HG02870 (cell line): ENCODE results near the gene PXN.
"Not testable (repeated sequence)": the region's sequence is repeated elsewhere in the genome, so short reads cannot be mapped to it uniquely, and the experiment has no call there.

Experiments
- ATAC-seq: cut with Tn5 transposase; IDR thresholded peaks from one replicate; pipeline ENCODE4 v1.9.1; 2021; ENCODE audit warnings: mild to moderate bottlenecking, moderate library complexity; ENCODE audit not compliant: unreplicated experiment

Gene PXN

DNA sequence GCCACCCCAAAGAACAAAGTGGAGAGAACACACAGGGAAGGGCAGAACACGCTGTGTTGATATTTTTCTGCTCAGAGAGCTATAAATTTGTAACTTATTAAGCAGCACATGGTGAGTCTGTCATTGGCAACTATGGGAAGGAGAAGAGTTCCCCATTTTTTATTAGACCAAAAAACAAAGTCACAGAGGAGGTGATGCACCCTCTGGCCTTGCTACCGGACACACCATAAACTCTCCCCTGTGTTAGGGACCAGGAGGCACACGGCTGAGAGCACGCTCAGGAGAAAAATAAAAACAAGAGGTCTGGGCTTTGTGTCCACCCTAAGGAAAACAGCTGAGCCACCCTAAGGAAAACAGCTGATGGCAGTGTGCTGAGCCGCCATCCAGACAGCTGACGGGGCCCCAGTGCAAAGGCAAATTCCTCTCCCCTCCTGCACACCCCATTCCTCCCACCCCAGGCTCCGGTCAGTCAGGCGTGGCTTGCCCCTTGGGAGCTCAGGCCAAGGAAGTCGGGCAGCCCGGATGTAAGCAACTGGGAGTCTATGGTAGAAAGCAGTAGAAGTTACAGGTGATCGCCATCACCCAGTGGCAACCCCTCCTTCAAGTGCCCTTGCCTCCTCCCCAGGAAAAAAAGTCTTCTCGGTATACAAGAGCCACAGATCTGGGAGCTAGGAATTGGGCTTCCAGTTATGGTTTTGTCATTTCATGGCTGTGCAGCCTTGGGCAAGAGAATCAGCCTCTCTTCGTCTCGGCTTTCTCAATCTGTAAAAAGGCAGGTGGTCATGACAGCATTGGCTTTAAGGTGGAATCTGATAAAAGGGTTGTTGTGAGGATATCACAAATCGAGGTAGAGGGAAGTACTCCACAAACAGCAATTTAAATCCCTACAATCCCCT lies 2.4 kb downstream of the PXN start:
- no peak for ATAC-seq

DNA sequence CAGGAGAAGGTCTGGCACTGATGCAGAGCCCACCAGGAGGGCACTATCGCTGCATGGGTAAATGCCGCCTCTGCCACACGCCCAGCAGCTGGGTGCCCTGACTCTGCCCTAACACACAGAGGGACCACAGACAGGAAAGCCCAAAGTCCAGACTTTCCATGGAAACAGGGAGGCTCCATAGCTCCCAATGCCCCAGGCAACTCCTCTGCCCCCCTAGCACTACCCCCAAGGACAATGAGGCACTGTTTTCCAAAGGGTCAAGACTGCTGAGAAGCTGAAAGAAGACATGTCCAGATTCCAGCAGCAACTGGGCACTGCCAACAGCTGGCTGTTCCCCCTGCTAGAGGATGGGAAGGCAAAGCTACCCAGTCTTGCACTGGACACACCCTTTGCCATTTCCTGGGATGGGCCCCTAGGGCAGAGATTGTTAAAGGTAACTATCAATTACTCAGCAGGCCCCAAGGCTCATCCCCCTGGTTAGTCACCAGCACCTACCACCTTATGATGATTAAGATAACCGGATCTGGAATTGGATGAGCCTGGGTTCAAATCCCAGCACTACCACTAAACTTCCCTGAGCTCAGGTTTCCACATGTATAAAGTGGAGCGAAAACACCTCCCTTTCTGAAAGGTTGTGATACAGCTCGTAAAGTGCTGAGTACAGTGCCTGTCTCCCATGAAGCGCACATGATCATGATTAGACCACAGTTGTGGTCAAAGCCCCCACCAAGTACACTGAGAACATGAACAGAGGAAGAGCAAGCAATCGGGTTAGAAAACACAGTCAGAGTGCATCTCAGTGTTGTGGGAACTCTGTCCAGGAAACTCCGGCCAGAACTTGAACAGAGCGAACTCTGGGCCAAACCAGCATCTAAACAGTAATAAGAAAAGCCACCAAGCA lies 3.3 kb downstream of the PXN start:
- no peak for ATAC-seq

DNA sequence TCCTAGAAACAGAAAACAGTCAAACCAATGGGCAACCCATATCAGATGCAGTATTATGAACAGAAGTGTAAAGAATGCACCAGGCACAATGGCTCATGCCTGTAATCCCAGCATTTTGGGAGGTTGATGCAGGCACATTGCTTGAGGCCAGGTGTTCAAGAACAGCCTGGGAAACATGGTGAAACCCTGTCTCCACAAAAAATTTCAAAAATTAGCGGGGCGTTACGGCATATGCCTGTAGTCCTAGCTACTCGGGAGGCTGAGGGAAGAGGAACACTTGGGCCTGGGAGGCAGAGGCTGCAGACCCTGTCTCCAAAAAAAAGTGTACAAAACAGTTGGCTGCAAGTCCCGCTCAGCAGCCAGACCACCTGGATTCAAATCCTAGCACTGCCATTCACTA lies 4.9 kb downstream of the PXN start:
- ATAC-seq = no peak

DNA sequence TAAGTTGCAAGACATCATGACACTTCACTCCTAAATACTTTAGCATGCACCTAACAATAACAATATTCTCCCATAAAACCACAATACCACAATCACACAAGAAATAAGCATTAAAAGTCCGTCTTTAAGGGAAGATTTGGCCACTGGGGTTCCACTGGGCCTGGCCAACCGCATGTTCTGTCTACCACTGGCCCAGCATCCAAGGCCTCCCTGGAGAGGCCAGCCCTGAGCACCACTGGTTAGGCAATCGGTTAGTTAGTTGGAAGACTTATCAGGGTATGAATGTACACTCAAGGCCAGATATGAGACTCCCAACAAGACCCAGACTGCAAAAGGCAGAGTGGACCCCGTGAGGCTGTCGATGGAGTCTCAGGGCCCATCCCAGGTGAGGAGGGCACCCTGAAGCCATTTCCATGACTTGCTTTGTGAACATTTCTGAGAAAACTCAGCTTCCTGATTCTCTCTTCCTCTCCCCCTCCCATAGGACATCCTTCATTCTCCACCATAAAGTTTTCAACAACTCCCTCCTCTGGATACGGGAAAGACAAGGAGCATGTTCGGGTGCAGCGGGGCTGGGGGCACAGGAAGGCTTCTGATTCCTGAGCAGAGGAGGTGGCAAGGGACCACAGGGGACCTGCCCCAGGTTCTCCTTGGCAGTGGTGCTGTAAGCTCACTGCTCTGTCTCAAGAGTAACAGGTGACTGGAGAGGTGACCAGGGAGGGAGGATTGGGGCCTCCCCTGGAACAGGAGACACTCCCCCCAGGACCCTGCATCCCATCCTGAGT lies 5.9 kb downstream of the PXN start:
- ATAC-seq = no peak

GRCh38 chr12:120258323-120258896 lies 7.1 kb downstream of the PXN start:
- no peak for ATAC-seq

GRCh38 chr12:120257041-120257821 lies 8.3 kb downstream of the PXN start:
- ATAC-seq = no peak

- no peak for ATAC-seq
Measured at GRCh38 chr12:120254809-120255208, 10.7 kb downstream of the PXN start.

GRCh38 chr12:120253313-120253712 lies 12.2 kb downstream of the PXN start:
- ATAC-seq = not testable (repeated sequence)

GRCh38 chr12:120252071-120252906 lies 13.2 kb downstream of the PXN start:
- no peak for ATAC-seq

- ATAC-seq = not testable (repeated sequence)
Measured at GRCh38 chr12:120251364-120252070, 14.0 kb downstream of the PXN start.

DNA sequence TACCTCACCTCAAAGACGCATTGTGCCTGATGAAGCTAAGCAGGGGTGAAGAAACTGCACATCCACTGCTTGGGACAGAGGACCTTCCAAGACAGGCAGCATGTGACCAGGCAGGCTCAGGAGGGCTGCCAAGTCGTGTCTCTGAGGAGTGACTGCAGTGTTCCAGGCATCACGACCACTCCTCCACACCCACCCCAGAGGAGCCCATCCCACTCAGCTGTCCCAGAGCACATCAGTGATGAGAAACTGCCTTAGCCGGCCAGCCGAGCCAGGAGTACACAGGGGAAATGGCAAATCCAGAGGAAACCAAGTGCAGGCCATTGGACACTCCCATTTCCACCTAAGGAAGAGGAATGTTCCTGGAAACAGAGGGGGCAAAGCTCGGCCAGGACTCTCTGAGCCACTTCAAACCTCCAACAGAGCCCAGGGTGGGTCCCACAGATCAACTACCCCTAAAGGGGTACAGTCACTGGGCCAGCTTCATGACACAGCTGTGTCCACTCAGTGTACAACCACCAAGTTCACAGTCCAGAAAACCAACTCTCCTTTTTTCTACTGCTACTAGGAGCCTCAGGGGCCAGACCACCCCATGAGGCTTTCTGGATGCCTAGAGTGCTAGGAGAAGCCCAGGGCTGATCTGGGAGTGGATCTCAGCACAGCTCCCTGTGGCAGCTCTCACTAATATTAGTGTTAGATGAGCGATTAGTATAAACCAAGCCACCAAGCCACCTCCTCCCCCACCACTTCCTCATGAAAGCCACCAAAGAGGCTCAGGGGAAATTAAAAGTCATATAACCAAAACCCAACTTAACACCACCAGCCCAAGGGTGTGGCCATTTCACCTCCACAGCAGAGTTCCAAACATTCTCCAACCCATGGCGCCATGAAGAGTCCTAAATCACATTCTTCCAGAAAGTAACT lies 15.4 kb downstream of the PXN start:
- ATAC-seq = no peak

DNA sequence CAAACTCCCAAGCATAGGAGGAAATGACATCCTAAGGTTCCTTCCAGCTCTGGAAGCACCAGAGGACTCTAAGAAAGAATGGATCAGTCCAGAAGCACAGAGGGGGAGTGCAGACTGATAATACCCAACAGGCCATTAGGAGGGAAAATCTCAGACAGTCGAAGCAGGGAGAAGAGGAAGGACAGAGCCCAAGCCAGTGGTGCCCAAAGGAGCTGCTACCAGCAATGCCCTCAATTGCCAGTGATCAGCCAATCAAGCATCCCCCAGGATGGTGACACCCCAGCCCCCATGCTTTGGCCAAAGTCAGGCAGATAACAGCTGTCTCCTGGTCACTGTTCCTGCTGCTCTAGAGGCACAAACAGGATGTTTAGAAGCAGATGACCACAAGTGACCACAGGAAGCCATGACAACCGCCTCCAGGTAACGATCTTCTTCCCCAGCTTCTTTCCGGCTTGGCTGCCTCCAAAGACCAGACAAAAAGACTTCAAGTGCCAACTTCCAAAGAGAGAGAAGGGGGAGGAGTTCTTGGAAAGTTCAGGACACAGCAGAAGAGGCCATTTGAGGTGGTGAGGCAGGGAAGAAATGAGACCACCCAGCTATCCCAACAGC lies 16.2 kb downstream of the PXN start:
- ATAC-seq = no peak

GRCh38 chr12:120247621-120248030 lies 17.9 kb downstream of the PXN start:
- ATAC-seq = no peak

GRCh38 chr12:120247183-120247582 lies 18.3 kb downstream of the PXN start:
- no peak for ATAC-seq

GRCh38 chr12:120246705-120247104 lies 18.8 kb downstream of the PXN start:
- ATAC-seq = not testable (repeated sequence)

DNA sequence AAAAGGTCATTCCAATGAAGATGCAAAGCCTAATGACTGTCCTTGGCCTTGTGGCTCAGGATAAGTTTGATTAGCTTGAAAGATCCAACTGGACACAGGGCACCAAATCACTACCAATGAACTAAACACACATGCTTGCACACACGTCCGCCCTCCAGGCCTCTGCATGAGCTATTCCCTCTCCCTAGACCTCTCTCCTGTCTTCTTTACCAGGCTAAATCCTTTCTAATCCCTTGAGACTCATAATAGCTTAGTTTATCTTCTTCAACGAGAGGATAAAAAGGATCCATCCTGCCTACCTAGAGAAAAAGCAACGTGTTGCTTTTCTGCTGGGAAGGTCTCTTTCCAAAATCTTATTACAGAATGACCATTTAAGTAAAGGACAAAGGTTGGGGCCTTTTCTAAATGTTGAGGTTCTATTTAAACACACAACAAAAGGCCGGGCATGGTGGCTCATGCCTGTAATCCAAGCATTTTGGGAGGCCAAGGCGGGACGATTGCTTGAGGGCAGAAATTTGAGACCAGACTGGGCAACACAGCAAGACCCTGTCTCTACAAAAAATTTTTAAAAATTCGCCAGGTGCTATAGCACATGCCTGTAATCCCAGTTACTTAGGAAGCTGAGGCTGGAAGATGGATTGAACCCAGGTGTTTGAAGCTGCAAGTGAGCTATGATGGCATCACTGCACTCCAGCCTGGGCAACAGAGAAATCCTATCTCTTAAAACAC lies 22.4 kb downstream of the PXN start:
- ATAC-seq = no peak
